NCI-H1436 (cell line): Measurements from ENCODE around the gene SNCG.
"Not testable (repeated sequence)": the region's sequence is repeated elsewhere in the genome, so short reads cannot be mapped to it uniquely, and the experiment has no call there.

Experiments
- DNase-seq: peaks from one replicate; lab custom pipeline; 2025; lab: John Stamatoyannopoulos, UW

The SNCG gene

GRCh38 chr10:86945361-86946212, 12.8 kb upstream of the SNCG start:
- DNase-seq, result no peak

GRCh38 chr10:86946213-86947155, 11.9 kb upstream of the SNCG start:
- peak; percentile 8 for DNase-seq

- DNase-seq, result not testable (repeated sequence)
Observed at GRCh38 chr10:86947806-86948205, 10.6 kb upstream of the SNCG start.

- DNase-seq, result no peak
Observed at GRCh38 chr10:86950349-86950748, 8.1 kb upstream of the SNCG start.

- no peak for DNase-seq
Observed at GRCh38 chr10:86951184-86951761, 7.1 kb upstream of the SNCG start.

GRCh38 chr10:86952106-86952505, 6.3 kb upstream of the SNCG start:
- DNase-seq, result no peak

- DNase-seq, result not testable (repeated sequence)
Observed at GRCh38 chr10:86952697-86953096, 5.7 kb upstream of the SNCG start.

- no peak for DNase-seq
Observed at GRCh38 chr10:86953747-86954680, 4.4 kb upstream of the SNCG start.

- no peak for DNase-seq
Observed at GRCh38 chr10:86954681-86955500, 3.5 kb upstream of the SNCG start.

GRCh38 chr10:86955501-86956194, 2.8 kb upstream of the SNCG start:
- no peak for DNase-seq

- no peak for DNase-seq
Observed at GRCh38 chr10:86956195-86956847, 2.1 kb upstream of the SNCG start.

GRCh38 chr10:86956848-86957448, 1.5 kb upstream of the SNCG start:
- no peak for DNase-seq

GRCh38 chr10:86957471-86958115, 806 bp upstream of the SNCG start, which contains the start of gene MMRN2:
MMRN2 (minus strand) TSS chr10:86957615; CDS start chr10:86957541, 74 bp downstream.
- no peak for DNase-seq

- no peak for DNase-seq
Observed at GRCh38 chr10:86958901-86959736, 720 bp downstream of the SNCG start.

- DNase-seq, result no peak
Observed at GRCh38 chr10:86959737-86960002, 1.3 kb downstream of the SNCG start.

GRCh38 chr10:86960003-86960862, 1.8 kb downstream of the SNCG start:
- DNase-seq, result peak; percentile 45
